SU-DHL-6 (cell line): Measurements from ENCODE around the gene OAS3.

Experiments
- EZH2phosphoT487 ChIP-seq: fragments of 200-600 bp; sonication (generic), shearing (Covaris generic); conservative IDR thresholded peaks from 2 replicates; pipeline ENCODE4 v1.6.1; 2018; ENCODE audit warnings: mild to moderate bottlenecking, antibody characterized with exemption, low read length, moderate library complexity, mixed read lengths
- TF ChIP-seq, protein P1 (sequence below): fragments of 200-600 bp; sonication (generic); IDR thresholded peaks from one replicate; pipeline ENCODE4 v1.5.1; 2017; ENCODE audit warnings: antibody characterized with exemption, mild to moderate bottlenecking, low read length, moderate library complexity; ENCODE audit not compliant: insufficient read depth, poor library complexity, severe bottlenecking

DNA sequence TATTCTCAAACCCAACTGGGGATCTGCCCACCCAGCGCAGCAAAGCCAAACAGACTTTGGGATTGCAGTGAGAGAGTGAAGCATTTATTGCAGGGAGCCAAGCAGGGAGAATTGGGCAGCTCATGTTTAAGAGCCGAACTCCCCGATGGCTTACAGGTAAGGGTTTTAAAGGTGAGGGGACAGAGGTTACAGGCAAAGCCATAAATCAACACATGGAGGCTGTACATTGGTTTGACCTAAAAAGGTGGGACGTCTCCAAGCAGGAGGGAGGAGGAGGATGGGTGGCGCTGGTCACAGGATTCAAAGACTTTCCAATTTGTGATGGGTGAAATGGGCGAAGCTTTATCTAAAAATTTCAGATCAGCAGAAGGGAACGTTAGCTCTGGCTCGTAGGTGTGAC is 58.2 kb downstream of the OAS3 start:
- TF ChIP-seq, protein P1, sequence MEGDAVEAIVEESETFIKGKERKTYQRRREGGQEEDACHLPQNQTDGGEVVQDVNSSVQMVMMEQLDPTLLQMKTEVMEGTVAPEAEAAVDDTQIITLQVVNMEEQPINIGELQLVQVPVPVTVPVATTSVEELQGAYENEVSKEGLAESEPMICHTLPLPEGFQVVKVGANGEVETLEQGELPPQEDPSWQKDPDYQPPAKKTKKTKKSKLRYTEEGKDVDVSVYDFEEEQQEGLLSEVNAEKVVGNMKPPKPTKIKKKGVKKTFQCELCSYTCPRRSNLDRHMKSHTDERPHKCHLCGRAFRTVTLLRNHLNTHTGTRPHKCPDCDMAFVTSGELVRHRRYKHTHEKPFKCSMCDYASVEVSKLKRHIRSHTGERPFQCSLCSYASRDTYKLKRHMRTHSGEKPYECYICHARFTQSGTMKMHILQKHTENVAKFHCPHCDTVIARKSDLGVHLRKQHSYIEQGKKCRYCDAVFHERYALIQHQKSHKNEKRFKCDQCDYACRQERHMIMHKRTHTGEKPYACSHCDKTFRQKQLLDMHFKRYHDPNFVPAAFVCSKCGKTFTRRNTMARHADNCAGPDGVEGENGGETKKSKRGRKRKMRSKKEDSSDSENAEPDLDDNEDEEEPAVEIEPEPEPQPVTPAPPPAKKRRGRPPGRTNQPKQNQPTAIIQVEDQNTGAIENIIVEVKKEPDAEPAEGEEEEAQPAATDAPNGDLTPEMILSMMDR, result no peak
- TF ChIP-seq EZH2phosphoT487, result no peak
